A549 treated with Mapracorat at 1 μM for 4 hours (cell line): Measurements from ENCODE around the gene ZNF146. TPM values are rescaled to one million over a fixed set of nuclear protein-coding genes. Genes with fewer than 3 reads are reported as not detected.

Experiments used
- total RNA-seq: library from RNA; stranded (reverse); fragments of 200-300 nt; extraction: Qiagen RNA extraction; gene quantifications from 5 replicates; pipeline ENCODE4 v1.2.3, GENCODE V29; 2022

Gene ZNF146
- total RNA-seq: 105 to 154 TPM (median 113 TPM) in 5 replicates

GRCh38 chr19:36214386-36215275 lies at the start of gene ZNF146, which contains the start of gene ZNF565:
ZNF146 (plus strand) TSS chr19:36215106; CDS start chr19:36236441, 21,335 bp downstream.
ZNF565 (minus strand) TSS chr19:36214665; CDS start chr19:36201985, 12,680 bp downstream.

Other genes starting within 250 kb of the ZNF146 start
- gene SDHAF1, start 219.9 kb upstream of the ZNF146 start, total RNA-seq: 28.4 to 51.5 TPM (median 47.8 TPM) in 5 replicates
- gene SYNE4, start 206.3 kb upstream of the ZNF146 start, total RNA-seq: 0.11 to 0.28 TPM (median 0.15 TPM) in 5 replicates
- 21.2 to 31.5 TPM (median 22.9 TPM) in 5 replicates for gene ALKBH6, start 200.9 kb upstream of the ZNF146 start, total RNA-seq
- gene CLIP3, start 182.2 kb upstream of the ZNF146 start, total RNA-seq: 0.72 to 1.3 TPM (median 0.84 TPM) in 5 replicates
- gene THAP8, start 160.8 kb upstream of the ZNF146 start, total RNA-seq: 4.9 to 8.1 TPM (median 6.5 TPM) in 5 replicates
- 19.3 to 30.3 TPM (median 26.1 TPM) in 5 replicates for gene WDR62, start 160.2 kb upstream of the ZNF146 start, total RNA-seq
- 0.29 to 0.78 TPM (median 0.41 TPM) in 4 of 5 replicates, not detected in the other for gene OVOL3, start 104.0 kb upstream of the ZNF146 start, total RNA-seq
- 235 to 264 TPM (median 260 TPM) in 5 replicates for gene POLR2I, start 100.2 kb upstream of the ZNF146 start, total RNA-seq
- 470 to 583 TPM (median 556 TPM) in 5 replicates for gene TBCB, start 99.6 kb upstream of the ZNF146 start, total RNA-seq
- 1,613 to 2,236 TPM (median 2,124 TPM) in 5 replicates for gene CAPNS1, start 75.0 kb upstream of the ZNF146 start, total RNA-seq
- not detected in 5 replicates for gene COX7A1, start 62.7 kb upstream of the ZNF146 start, total RNA-seq
- gene ZNF565, start 441 bp upstream of the ZNF146 start, total RNA-seq: 3.9 to 5.2 TPM (median 4.3 TPM) in 5 replicates
- gene ZFP14, start 164.1 kb downstream of the ZNF146 start, total RNA-seq: 1.4 to 2.6 TPM (median 2.3 TPM) in 5 replicates
- 1.5 to 2.0 TPM (median 1.8 TPM) in 5 replicates for gene ZFP82, start 203.5 kb downstream of the ZNF146 start, total RNA-seq